ENCODE measurements around the gene SLC22A3.
A peak's percentile ranks its signal among the peaks of the same experiment; 100 is the strongest.

SLC22A3 gene

GRCh38 chr6:160395187-160395586, 47.0 kb downstream of the SLC22A3 start:
- TF ChIP-seq POLR2A (IDR thresholded peaks at IDR 0.05; ENCODE audit: extremely low read depth, insufficient read length) = no peak
- TF ChIP-seq MAX (IDR thresholded peaks at IDR 0.05; ENCODE audit: low read depth, low read length) = no peak
- no peak for TF ChIP-seq CTCF (IDR thresholded peaks at IDR 0.05; ENCODE audit: low read depth, low read length)
- no peak for TF ChIP-seq MYC (IDR thresholded peaks at IDR 0.05; ENCODE audit: low read depth, low read length)
- no peak overlapping the region for H3K4me3 ChIP-seq (ENCODE audit: low read depth, low read length)
- no peak for DNase-seq (ENCODE audit: low read depth)

GRCh38 chr6:160396292-160396691, 48.1 kb downstream of the SLC22A3 start:
- no peak overlapping the region for H3K4me3 ChIP-seq (ENCODE audit: low read depth, low read length)
- TF ChIP-seq POLR2A (IDR thresholded peaks at IDR 0.05; ENCODE audit: extremely low read depth, insufficient read length) (no peak), MAX (IDR thresholded peaks at IDR 0.05; ENCODE audit: low read depth, low read length) (no peak), CTCF (IDR thresholded peaks at IDR 0.05; ENCODE audit: low read depth, low read length) (no peak), MYC (IDR thresholded peaks at IDR 0.05; ENCODE audit: low read depth, low read length) (no peak)
- DNase-seq (ENCODE audit: low read depth) = no peak

- H3K4me3 ChIP-seq (ENCODE audit: low read depth, low read length) = no peak overlapping the region
- TF ChIP-seq MAX (IDR thresholded peaks at IDR 0.05; ENCODE audit: low read depth, low read length) (no peak), MYC (IDR thresholded peaks at IDR 0.05; ENCODE audit: low read depth, low read length) (no peak)
- DNase-seq (ENCODE audit: low read depth) = no peak
These were observed 50.6 kb downstream of the SLC22A3 start for GRCh38 chr6:160398674-160399271.

- peak; percentile 12 for DNase-seq (ENCODE audit: low read depth)
- H3K4me3 ChIP-seq (ENCODE audit: low read depth, low read length) = no peak overlapping the region
- TF ChIP-seq POLR2A (IDR thresholded peaks at IDR 0.05; ENCODE audit: extremely low read depth, insufficient read length) = no peak
These were observed 52.3 kb downstream of the SLC22A3 start for GRCh38 chr6:160400446-160400845.

GRCh38 chr6:160408528-160408927, 60.4 kb downstream of the SLC22A3 start:
- no peak for DNase-seq (ENCODE audit: low read depth)
- H3K4me3 ChIP-seq (ENCODE audit: low read depth, low read length) = no peak overlapping the region
- TF ChIP-seq CTCF (IDR thresholded peaks at IDR 0.05; ENCODE audit: low read depth, low read length) (no peak), POLR2A (IDR thresholded peaks at IDR 0.05; ENCODE audit: extremely low read depth, insufficient read length) (no peak), MYC (IDR thresholded peaks at IDR 0.05; ENCODE audit: low read depth, low read length) (no peak), MAX (IDR thresholded peaks at IDR 0.05; ENCODE audit: low read depth, low read length) (no peak)

- TF ChIP-seq CTCF (IDR thresholded peaks at IDR 0.05; ENCODE audit: low read depth, low read length) = no peak
- TF ChIP-seq MYC (IDR thresholded peaks at IDR 0.05; ENCODE audit: low read depth, low read length) = no peak
- TF ChIP-seq POLR2A (IDR thresholded peaks at IDR 0.05; ENCODE audit: extremely low read depth, insufficient read length) = no peak
- TF ChIP-seq MAX (IDR thresholded peaks at IDR 0.05; ENCODE audit: low read depth, low read length) = no peak
- DNase-seq (ENCODE audit: low read depth) = no peak
- H3K4me3 ChIP-seq (ENCODE audit: low read depth, low read length) = no peak overlapping the region
These were observed 64.8 kb downstream of the SLC22A3 start for GRCh38 chr6:160412993-160413392.

- TF ChIP-seq MAX (IDR thresholded peaks at IDR 0.05; ENCODE audit: low read depth, low read length) (no peak), MYC (IDR thresholded peaks at IDR 0.05; ENCODE audit: low read depth, low read length) (no peak), POLR2A (IDR thresholded peaks at IDR 0.05; ENCODE audit: extremely low read depth, insufficient read length) (no peak), CTCF (IDR thresholded peaks at IDR 0.05; ENCODE audit: low read depth, low read length) (no peak)
- no peak overlapping the region for H3K4me3 ChIP-seq (ENCODE audit: low read depth, low read length)
- no peak for DNase-seq (ENCODE audit: low read depth)
These were observed 69.0 kb downstream of the SLC22A3 start for GRCh38 chr6:160417146-160417545.

Data from NB4 (cell line).